Neural cell (in vitro differentiated cells): Measurements from ENCODE around the gene CHST13. TPM values are rescaled to one million over a fixed set of nuclear protein-coding genes. Genes with fewer than 3 reads are reported as not detected.

Experiments
- H2AFZ ChIP-seq: fragments of 200-600, 300-800 bp; sonication (generic), shearing (Covaris generic); 2 replicates; pipeline ENCODE4 v1.6.0; 2014; ENCODE audit warnings: low read depth, mild to moderate bottlenecking, antibody characterized with exemption, low read length, moderate library complexity
- H3F3A ChIP-seq: fragments of 200-600 bp; shearing (Covaris generic); 2 replicates; pipeline ENCODE4 v1.6.1; 2016; ENCODE audit warnings: mild to moderate bottlenecking, moderate library complexity, mixed read lengths, antibody characterized with exemption, low read length; ENCODE audit not compliant: insufficient read depth, poor library complexity, severe bottlenecking
- H3K27ac ChIP-seq: fragments of 200-600, 300-800 bp; sonication (generic), shearing (Covaris generic); 2 replicates; pipeline ENCODE4 v1.5.1; 2014; ENCODE audit warnings: mild to moderate bottlenecking, low read length, moderate library complexity
- H3K27me3 ChIP-seq: fragments of 300-800, 200-600 bp; sonication (generic), shearing (Covaris generic); 2 replicates; pipeline ENCODE4 v1.6.0; 2014; ENCODE audit warnings: mild to moderate bottlenecking, low read depth, low read length, moderate library complexity; ENCODE audit not compliant: insufficient read depth
- H3K36me3 ChIP-seq: fragments of 300-800, 200-600 bp; sonication (generic), shearing (Covaris generic); 2 replicates; pipeline ENCODE4 v1.5.1; 2014; ENCODE audit warnings: mild to moderate bottlenecking, antibody characterized with exemption, low read length, moderate library complexity; ENCODE audit not compliant: insufficient read depth
- H3K4me2 ChIP-seq: fragments of 300-800, 200-600 bp; sonication (generic), shearing (Covaris generic); 2 replicates; pipeline ENCODE4 v1.6.0; 2014; ENCODE audit warnings: mild to moderate bottlenecking, low read length
- H3K4me3 ChIP-seq: fragments of 300-800, 200-600 bp; sonication (generic), shearing (Covaris generic); 2 replicates; pipeline ENCODE4 v1.5.1; 2014; ENCODE audit warnings: mild to moderate bottlenecking, low read length, moderate library complexity
- H3K79me2 ChIP-seq: fragments of 200-600 bp; shearing (Covaris generic); replicated peaks from 2 replicates; pipeline ENCODE4 v1.6.0; 2014; ENCODE audit warnings: mild to moderate bottlenecking, low read length, moderate library complexity; ENCODE audit not compliant: insufficient read depth
- H3K9ac ChIP-seq: fragments of 300-800, 200-600 bp; sonication (generic), shearing (Covaris generic); 2 replicates; pipeline ENCODE4 v1.6.1; 2016; ENCODE audit warnings: mild to moderate bottlenecking, low read length, mixed read lengths
- H3K9me2 ChIP-seq: fragments of 200-600 bp; shearing (Covaris generic); 2 replicates; pipeline ENCODE4 v1.6.1; 2016; ENCODE audit warnings: mild to moderate bottlenecking, low read length, mixed read lengths; ENCODE audit not compliant: insufficient read depth
- H3K9me3 ChIP-seq: fragments of 200-600, 300-800 bp; sonication (generic), shearing (Covaris generic); 2 replicates; pipeline ENCODE4 v1.6.1; 2016; ENCODE audit warnings: mild to moderate bottlenecking, mixed run types, low read length, moderate library complexity, mixed read lengths
- H4K20me1 ChIP-seq: fragments of 200-600 bp; shearing (Covaris generic); 2 replicates; pipeline ENCODE4 v1.6.1; 2016; ENCODE audit warnings: mild to moderate bottlenecking, mixed run types; ENCODE audit not compliant: insufficient read depth
- CTCF ChIP-seq: fragments of 450-650 bp; IDR thresholded peaks from 2 replicates; pipeline ENCODE4 v1.5.1; 2014; ENCODE audit warnings: antibody characterized with exemption, mild to moderate bottlenecking, moderate library complexity; ENCODE audit not compliant: poor library complexity, severe bottlenecking
- EP300 ChIP-seq: fragments of 450-650 bp; conservative IDR thresholded peaks from 2 replicates; pipeline ENCODE4 v1.6.1; 2014; ENCODE audit warnings: antibody characterized with exemption, mild to moderate bottlenecking, moderate library complexity; ENCODE audit not compliant: poor library complexity, severe bottlenecking
- EZH2 ChIP-seq: fragments of 200-600, 300-800 bp; shearing (Covaris generic), sonication (generic); IDR thresholded peaks from 2 replicates; pipeline ENCODE4 v1.6.1; 2014; ENCODE audit warnings: antibody characterized with exemption, low read length, borderline replicate concordance, mild to moderate bottlenecking; ENCODE audit not compliant: insufficient read depth, poor library complexity, severe bottlenecking
- MXI1 ChIP-seq: fragments of 450-650 bp; conservative IDR thresholded peaks from 2 replicates; pipeline ENCODE4 v1.6.1; 2014; ENCODE audit warnings: antibody characterized with exemption, mild to moderate bottlenecking; ENCODE audit not compliant: poor library complexity, severe bottlenecking
- POLR2AphosphoS5 ChIP-seq: IDR thresholded peaks from 2 replicates; pipeline ENCODE4 v1.6.1; 2012
- RAD21 ChIP-seq: fragments of 450-650 bp; conservative IDR thresholded peaks from 2 replicates; pipeline ENCODE4 v1.6.1; 2014; ENCODE audit warnings: antibody characterized with exemption, mild to moderate bottlenecking, moderate library complexity
- SMC3 ChIP-seq: fragments of 450-650 bp; conservative IDR thresholded peaks from 2 replicates; pipeline ENCODE4 v1.6.1; 2014; ENCODE audit warnings: antibody characterized with exemption, mild to moderate bottlenecking, moderate library complexity; ENCODE audit not compliant: poor library complexity
- TAF1 ChIP-seq: IDR thresholded peaks from 2 replicates; pipeline ENCODE4 v1.6.1; 2012; ENCODE audit warnings: low read depth
- polyA plus RNA-seq: library from polyadenylated mRNA; depleted of rRNA; stranded (reverse); fragments of >200 nt; gene quantifications from 2 replicates; pipeline ENCODE4 v1.2.3, GENCODE V29; 2014
- TF ChIP-seq, protein P1 (sequence below): IDR thresholded peaks from 2 replicates; pipeline ENCODE4 v1.6.1; 2012; ENCODE audit warnings: borderline replicate concordance

Gene CHST13
- polyA plus RNA-seq, 1 donor from 2014 or later = not detected

DNA sequence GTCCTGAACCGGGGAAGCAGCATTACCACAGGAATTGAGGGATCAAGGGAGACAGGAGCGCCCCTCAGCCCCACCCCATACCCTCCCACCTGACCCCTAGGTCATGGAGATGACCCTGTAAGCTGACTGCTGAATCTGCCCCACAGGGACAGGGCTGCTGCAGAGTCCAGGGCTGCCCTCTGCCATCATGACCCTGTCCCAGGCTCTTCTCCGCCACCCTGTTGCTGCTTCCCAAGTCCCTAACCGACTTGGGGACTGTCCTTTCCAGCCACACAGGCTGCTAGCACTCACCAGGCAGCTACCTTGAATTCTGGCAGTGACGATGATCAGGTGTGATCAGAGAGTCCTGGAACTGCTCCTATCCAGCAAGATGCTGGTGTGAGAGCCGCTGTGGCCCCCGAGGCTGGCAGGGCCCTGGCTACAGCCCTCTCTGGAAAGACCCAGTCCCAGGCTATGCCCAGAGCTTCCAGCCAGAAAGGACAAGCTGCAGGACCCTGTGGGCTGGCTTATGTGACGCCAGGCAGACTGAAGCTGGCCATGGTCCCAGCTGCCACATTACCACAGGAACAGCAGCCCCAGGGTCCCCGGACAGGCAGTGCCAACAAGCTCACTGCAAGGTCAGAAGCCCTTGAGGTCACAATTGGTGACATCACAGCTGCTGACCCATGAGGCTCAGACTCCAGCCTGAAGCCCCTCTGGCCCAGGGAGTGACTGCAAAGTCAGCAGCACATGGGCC, 34.5 kb downstream of the CHST13 start, which contains the start of gene C3orf22:
Gene C3orf22 (minus strand): TSS at position 597 of the 736 bp plus-strand sequence. CDS start 5,542 bp downstream, outside the sequence.
- no peak for TF ChIP-seq POLR2AphosphoS5
- TF ChIP-seq EP300 = no peak
- no peak for TF ChIP-seq RAD21
- TF ChIP-seq, protein P1, sequence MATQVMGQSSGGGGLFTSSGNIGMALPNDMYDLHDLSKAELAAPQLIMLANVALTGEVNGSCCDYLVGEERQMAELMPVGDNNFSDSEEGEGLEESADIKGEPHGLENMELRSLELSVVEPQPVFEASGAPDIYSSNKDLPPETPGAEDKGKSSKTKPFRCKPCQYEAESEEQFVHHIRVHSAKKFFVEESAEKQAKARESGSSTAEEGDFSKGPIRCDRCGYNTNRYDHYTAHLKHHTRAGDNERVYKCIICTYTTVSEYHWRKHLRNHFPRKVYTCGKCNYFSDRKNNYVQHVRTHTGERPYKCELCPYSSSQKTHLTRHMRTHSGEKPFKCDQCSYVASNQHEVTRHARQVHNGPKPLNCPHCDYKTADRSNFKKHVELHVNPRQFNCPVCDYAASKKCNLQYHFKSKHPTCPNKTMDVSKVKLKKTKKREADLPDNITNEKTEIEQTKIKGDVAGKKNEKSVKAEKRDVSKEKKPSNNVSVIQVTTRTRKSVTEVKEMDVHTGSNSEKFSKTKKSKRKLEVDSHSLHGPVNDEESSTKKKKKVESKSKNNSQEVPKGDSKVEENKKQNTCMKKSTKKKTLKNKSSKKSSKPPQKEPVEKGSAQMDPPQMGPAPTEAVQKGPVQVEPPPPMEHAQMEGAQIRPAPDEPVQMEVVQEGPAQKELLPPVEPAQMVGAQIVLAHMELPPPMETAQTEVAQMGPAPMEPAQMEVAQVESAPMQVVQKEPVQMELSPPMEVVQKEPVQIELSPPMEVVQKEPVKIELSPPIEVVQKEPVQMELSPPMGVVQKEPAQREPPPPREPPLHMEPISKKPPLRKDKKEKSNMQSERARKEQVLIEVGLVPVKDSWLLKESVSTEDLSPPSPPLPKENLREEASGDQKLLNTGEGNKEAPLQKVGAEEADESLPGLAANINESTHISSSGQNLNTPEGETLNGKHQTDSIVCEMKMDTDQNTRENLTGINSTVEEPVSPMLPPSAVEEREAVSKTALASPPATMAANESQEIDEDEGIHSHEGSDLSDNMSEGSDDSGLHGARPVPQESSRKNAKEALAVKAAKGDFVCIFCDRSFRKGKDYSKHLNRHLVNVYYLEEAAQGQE = no peak
- TF ChIP-seq SMC3 = no peak
- no peak for TF ChIP-seq CTCF
- no peak for TF ChIP-seq EZH2
- TF ChIP-seq MXI1 = no peak
- TF ChIP-seq TAF1 = no peak
- Histone ChIP-seq H3K9me2 (no peaks in the 10 kb centered on the region), H3K27me3 (no peaks in the 10 kb centered on the region), H3K36me3 (no peaks in the 10 kb centered on the region), H3K9ac (no peak within 1 kb of the TSS), H3K27ac (no peak within 1 kb of the TSS), H3F3A (no peaks in the 10 kb centered on the region), H3K79me2 (no peaks in the 10 kb centered on the region), H3K4me3 (no peak within 1 kb of the TSS), H3K9me3 (no peaks in the 10 kb centered on the region), H3K4me2 (no peak within 1 kb of the TSS), H2AFZ (no peak within 1 kb of the TSS), H4K20me1 (no peaks in the 10 kb centered on the region)

DNA sequence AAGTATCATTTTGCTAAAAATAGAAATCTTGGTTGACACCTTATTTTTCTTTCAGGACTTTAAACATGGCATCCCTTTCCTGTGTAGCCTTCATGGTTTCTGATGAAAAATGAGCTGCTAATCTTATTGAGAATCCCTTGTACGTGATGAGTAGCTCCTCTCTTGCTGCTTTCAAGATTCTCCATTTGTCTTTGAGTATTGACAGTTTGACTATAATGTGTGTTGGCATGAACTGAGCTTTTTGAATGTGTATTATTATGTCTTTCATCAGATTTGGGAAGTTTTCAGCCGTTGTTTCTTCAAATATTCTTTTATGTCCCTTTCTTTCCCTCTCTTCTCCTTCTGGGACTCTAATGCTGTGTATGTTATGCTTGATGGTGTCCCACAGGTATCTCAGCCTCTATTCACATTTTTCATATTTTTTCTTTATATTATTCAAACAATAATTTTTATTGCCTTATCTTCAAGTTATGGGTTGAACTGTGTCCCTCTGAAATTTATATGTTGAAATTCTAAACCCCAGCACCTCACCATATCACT, 38.9 kb downstream of the CHST13 start:
- Histone ChIP-seq H3K9me2 (no peaks in the 10 kb centered on the region), H3K79me2 (no peaks in the 10 kb centered on the region), H3K9me3 (no peaks in the 10 kb centered on the region), H3K4me3 (no peak overlapping the region), H3K27me3 (no peaks in the 10 kb centered on the region), H2AFZ (no peak overlapping the region), H3K27ac (no peak overlapping the region), H4K20me1 (no peaks in the 10 kb centered on the region), H3K4me2 (no peak overlapping the region), H3K9ac (no peak overlapping the region), H3F3A (no peaks in the 10 kb centered on the region), H3K36me3 (no peaks in the 10 kb centered on the region)
- TF ChIP-seq SMC3 = no peak
- TF ChIP-seq CTCF = no peak
- TF ChIP-seq, protein P1 = no peak
- TF ChIP-seq EP300 = no peak
- TF ChIP-seq EZH2 = no peak
- TF ChIP-seq POLR2AphosphoS5 = no peak
- no peak for TF ChIP-seq TAF1
- no peak for TF ChIP-seq RAD21
- TF ChIP-seq MXI1 = no peak
